ENCODE results near the gene TUBA3C.
"Not testable (repeated sequence)": the region's sequence is repeated elsewhere in the genome, so short reads cannot be mapped to it uniquely, and the experiment has no call there.

DNA sequence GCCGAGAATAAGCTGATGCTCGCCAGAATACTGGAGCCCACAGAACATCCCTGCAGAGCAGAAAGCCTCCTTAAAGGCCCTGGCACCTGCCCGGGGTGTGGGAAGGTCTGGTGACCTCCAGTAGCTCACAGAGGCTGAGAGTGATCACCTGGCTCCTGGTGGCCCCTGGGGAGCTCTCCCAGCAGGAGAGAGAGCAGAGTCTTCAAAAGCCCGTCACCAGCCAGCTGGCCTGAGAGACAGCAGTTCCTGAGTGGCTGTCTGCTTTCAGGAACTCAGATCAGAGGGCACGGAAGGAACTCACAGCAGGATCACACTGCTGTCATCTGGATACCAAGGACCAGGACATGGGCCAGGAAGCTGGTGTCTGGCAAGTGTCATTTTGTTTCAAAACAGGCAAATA lies 7.7 kb upstream of the TUBA3C start:
- TF ChIP-seq, protein P1, sequence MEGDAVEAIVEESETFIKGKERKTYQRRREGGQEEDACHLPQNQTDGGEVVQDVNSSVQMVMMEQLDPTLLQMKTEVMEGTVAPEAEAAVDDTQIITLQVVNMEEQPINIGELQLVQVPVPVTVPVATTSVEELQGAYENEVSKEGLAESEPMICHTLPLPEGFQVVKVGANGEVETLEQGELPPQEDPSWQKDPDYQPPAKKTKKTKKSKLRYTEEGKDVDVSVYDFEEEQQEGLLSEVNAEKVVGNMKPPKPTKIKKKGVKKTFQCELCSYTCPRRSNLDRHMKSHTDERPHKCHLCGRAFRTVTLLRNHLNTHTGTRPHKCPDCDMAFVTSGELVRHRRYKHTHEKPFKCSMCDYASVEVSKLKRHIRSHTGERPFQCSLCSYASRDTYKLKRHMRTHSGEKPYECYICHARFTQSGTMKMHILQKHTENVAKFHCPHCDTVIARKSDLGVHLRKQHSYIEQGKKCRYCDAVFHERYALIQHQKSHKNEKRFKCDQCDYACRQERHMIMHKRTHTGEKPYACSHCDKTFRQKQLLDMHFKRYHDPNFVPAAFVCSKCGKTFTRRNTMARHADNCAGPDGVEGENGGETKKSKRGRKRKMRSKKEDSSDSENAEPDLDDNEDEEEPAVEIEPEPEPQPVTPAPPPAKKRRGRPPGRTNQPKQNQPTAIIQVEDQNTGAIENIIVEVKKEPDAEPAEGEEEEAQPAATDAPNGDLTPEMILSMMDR (IDR thresholded peaks at IDR 0.05; ENCODE audit: insufficient read depth, low read length, poor library complexity, severe bottlenecking) = not testable (repeated sequence)
- TF ChIP-seq EZH2phosphoT487 (conservative IDR thresholded peaks at IDR 0.05; ENCODE audit: low read length) = not testable (repeated sequence)
